Ishikawa (cell line): Measurements from ENCODE around the gene STX8.
A peak's percentile ranks its signal among the peaks of the same experiment; 100 is the strongest.

ENCODE experiments used
- CEBPB ChIP-seq: IDR thresholded peaks from 2 replicates; pipeline ENCODE4 v1.6.1; 2012
- CREB1 ChIP-seq: IDR thresholded peaks from 2 replicates; pipeline ENCODE4 v1.6.1; 2012; ENCODE audit warnings: low read depth
- EGR1 ChIP-seq: IDR thresholded peaks from 2 replicates; pipeline ENCODE4 v1.6.1; 2012
- EP300 ChIP-seq: IDR thresholded peaks from 2 replicates; pipeline ENCODE4 v1.6.1; 2012; ENCODE audit warnings: borderline replicate concordance
- FOXM1 ChIP-seq: IDR thresholded peaks from 2 replicates; pipeline ENCODE4 v1.6.1; 2012; ENCODE audit warnings: low read depth, borderline replicate concordance
- MAX ChIP-seq: IDR thresholded peaks from 2 replicates; pipeline ENCODE4 v1.6.1; 2012
- NFIC ChIP-seq: IDR thresholded peaks from 2 replicates; pipeline ENCODE4 v1.6.1; 2012
- RAD21 ChIP-seq: IDR thresholded peaks from 2 replicates; pipeline ENCODE4 v1.6.1; 2012; ENCODE audit warnings: low read depth
- REST ChIP-seq: IDR thresholded peaks from 2 replicates; pipeline ENCODE4 v1.6.1; 2012; ENCODE audit warnings: low read depth, mild to moderate bottlenecking
- TAF1 ChIP-seq: IDR thresholded peaks from 2 replicates; pipeline ENCODE4 v1.6.1; 2012; ENCODE audit warnings: low read depth, mild to moderate bottlenecking
- TCF12 ChIP-seq: IDR thresholded peaks from 2 replicates; pipeline ENCODE4 v1.6.1; 2012; ENCODE audit warnings: low read depth
- TEAD4 ChIP-seq: IDR thresholded peaks from 2 replicates; pipeline ENCODE4 v1.6.1; 2012
- USF1 ChIP-seq: IDR thresholded peaks from 2 replicates; pipeline ENCODE4 v1.6.1; 2012
- YY1 ChIP-seq: IDR thresholded peaks from 2 replicates; pipeline ENCODE4 v1.6.1; 2012; ENCODE audit warnings: low read depth
- ZBTB7A ChIP-seq: IDR thresholded peaks from 2 replicates; pipeline ENCODE4 v1.6.1; 2012; ENCODE audit warnings: low read depth

Gene STX8

GRCh38 chr17:9575381-9576101 is at the start of gene STX8:
STX8 (minus strand) TSS chr17:9575820; CDS start chr17:9575808, 12 bp downstream.
- TF ChIP-seq EP300, result 0 out of 2 replicates have a peak, but pooled peaks have one; percentile 25
- peak; percentile 69 for TF ChIP-seq MAX
- peak; percentile 53 for TF ChIP-seq YY1
- TF ChIP-seq FOXM1, result no peak
- TF ChIP-seq TEAD4, result no peak
- no peak for TF ChIP-seq REST
- TF ChIP-seq USF1, result peak; percentile 88
- peak; percentile 63 for TF ChIP-seq TCF12
- TF ChIP-seq CREB1, result no peak
- peak; percentile 67 for TF ChIP-seq TAF1
- 0 out of 2 replicates have a peak, but pooled peaks have one; percentile 7 for TF ChIP-seq RAD21
- peak; percentile 3; the same call in 1 of the 2 replicates for TF ChIP-seq CEBPB
- peak; percentile 70 for TF ChIP-seq ZBTB7A

- TF ChIP-seq TEAD4 (no peak), MAX (no peak), YY1 (no peak), REST (no peak), CREB1 (no peak), RAD21 (no peak), ZBTB7A (no peak), TCF12 (no peak), FOXM1 (no peak), EGR1 (no peak), TAF1 (no peak), USF1 (no peak), EP300 (no peak), NFIC (no peak), CEBPB (no peak)
Measured at GRCh38 chr17:9622961-9623360, 47.3 kb upstream of the STX8 start.

- TF ChIP-seq REST (no peak), RAD21 (no peak), CEBPB (no peak)
Measured at GRCh38 chr17:9615486-9615885, 39.9 kb upstream of the STX8 start.

- TF ChIP-seq REST, result no peak
- TF ChIP-seq TCF12, result no peak
- TF ChIP-seq YY1, result no peak
- TF ChIP-seq FOXM1, result no peak
- no peak for TF ChIP-seq EGR1
- TF ChIP-seq EP300, result no peak
- no peak for TF ChIP-seq RAD21
- no peak for TF ChIP-seq MAX
- no peak for TF ChIP-seq USF1
- no peak for TF ChIP-seq ZBTB7A
- TF ChIP-seq TEAD4, result no peak
- TF ChIP-seq NFIC, result no peak
- no peak for TF ChIP-seq CREB1
- TF ChIP-seq CEBPB, result no peak
- no peak for TF ChIP-seq TAF1
Measured at GRCh38 chr17:9612006-9612405, 36.4 kb upstream of the STX8 start.
